Right forelimb (tissue), 1 donor: Measurements from ENCODE around the gene ARHGAP31.
"Not testable (repeated sequence)": the region's sequence is repeated elsewhere in the genome, so short reads cannot be mapped to it uniquely, and the experiment has no call there.

Source experiments
- DNase-seq: peaks from one replicate; pipeline ENCODE4 v3.0.0-alpha.2; 2018

ARHGAP31 gene, protein sequence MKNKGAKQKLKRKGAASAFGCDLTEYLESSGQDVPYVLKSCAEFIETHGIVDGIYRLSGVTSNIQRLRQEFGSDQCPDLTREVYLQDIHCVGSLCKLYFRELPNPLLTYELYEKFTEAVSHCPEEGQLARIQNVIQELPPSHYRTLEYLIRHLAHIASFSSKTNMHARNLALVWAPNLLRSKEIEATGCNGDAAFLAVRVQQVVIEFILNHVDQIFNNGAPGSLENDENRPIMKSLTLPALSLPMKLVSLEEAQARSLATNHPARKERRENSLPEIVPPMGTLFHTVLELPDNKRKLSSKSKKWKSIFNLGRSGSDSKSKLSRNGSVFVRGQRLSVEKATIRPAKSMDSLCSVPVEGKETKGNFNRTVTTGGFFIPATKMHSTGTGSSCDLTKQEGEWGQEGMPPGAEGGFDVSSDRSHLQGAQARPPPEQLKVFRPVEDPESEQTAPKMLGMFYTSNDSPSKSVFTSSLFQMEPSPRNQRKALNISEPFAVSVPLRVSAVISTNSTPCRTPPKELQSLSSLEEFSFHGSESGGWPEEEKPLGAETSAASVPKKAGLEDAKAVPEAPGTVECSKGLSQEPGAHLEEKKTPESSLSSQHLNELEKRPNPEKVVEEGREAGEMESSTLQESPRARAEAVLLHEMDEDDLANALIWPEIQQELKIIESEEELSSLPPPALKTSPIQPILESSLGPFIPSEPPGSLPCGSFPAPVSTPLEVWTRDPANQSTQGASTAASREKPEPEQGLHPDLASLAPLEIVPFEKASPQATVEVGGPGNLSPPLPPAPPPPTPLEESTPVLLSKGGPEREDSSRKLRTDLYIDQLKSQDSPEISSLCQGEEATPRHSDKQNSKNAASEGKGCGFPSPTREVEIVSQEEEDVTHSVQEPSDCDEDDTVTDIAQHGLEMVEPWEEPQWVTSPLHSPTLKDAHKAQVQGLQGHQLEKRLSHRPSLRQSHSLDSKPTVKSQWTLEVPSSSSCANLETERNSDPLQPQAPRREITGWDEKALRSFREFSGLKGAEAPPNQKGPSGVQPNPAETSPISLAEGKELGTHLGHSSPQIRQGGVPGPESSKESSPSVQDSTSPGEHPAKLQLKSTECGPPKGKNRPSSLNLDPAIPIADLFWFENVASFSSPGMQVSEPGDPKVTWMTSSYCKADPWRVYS (N-terminal part only)

GRCh38 chr3:119293871-119294695 lies at the start of gene ARHGAP31:
ARHGAP31 (plus strand) TSS chr3:119294383; CDS start chr3:119294905, 522 bp downstream.
- peak; percentile 87 for DNase-seq

DNA sequence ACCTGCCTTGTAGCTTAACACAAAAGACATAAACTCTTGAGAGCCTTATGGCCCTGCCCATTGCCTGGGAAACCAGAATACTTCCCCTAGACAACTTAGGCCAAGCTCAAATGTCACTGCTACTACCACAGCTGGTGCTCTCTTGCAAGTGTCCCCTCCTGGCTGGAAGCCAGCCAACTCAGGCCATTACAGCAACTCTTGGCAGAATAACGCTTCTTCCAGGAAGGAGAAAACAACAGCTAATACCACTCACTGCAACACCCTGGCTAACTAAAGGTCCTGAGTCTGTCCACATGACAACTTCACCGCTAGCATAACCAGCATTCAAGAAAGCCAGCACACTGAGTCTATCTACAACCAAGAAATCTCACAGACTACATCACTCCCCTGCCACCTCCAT lies 48.4 kb upstream of the ARHGAP31 start:
- no peak for DNase-seq

GRCh38 chr3:119255214-119255613 lies 39.0 kb upstream of the ARHGAP31 start:
- DNase-seq, result no peak

- DNase-seq, result no peak
These were observed 37.1 kb upstream of the ARHGAP31 start for GRCh38 chr3:119257111-119257510.

DNA sequence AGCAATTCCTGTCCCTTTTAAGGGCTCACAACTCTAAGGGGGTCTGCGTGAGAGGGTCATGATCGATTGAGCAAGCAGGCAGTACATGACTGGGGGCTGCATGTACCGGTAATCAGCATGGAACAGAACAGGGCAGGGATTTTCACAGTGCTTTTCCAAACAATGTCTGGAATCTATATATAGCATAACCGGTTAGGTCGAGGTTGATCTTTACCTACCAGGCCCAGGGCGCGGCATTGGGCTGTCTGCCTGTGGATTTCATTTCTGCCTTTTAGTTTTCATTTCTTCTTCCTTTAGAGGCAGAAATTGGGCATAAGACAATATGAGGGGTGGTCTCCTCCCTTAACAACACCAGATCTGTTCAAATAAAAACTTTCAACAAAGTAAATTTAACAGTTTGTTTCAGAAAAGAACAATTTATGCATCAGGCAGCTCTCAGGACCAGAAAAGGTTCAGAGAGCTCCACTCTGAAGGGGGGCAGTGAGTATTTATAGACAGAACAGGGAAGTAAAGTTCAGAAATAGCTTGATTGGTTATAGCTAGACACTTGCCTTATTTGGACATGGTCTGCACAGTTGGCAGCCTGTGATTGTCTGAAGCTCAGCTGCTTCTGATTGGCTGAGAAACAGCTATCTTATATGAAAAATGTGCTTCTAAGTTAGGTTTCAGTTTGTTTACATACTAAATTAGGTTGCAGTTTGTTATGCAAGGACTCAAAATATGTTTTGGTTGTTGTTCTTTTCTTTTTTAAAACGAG lies 36.4 kb upstream of the ARHGAP31 start:
- no peak for DNase-seq

DNA sequence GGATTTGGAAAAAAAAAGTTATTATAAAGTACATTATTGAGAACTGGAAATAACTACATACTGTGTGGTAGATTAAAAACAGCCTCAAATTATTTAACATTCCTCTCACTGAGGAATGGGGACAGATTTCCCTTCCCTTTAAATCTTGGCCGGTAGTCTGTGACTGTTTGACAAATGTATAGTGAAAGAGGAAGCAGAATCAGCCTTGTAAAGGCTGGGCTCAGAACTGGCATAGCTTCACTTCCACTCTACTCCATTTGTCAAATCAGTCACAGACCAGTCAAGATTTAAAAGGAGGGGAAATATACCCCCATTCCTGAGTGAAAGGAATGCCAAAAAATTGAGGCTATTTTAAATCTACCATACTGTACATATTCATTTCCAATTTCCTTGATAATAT lies 35.3 kb upstream of the ARHGAP31 start:
- no peak for DNase-seq

- no peak for DNase-seq
These were observed 34.4 kb upstream of the ARHGAP31 start for GRCh38 chr3:119259821-119260220.

- DNase-seq, result no peak
These were observed 33.1 kb upstream of the ARHGAP31 start for GRCh38 chr3:119261055-119261454.

- not testable (repeated sequence) for DNase-seq
These were observed 24.0 kb upstream of the ARHGAP31 start for GRCh38 chr3:119270212-119270611.

DNA sequence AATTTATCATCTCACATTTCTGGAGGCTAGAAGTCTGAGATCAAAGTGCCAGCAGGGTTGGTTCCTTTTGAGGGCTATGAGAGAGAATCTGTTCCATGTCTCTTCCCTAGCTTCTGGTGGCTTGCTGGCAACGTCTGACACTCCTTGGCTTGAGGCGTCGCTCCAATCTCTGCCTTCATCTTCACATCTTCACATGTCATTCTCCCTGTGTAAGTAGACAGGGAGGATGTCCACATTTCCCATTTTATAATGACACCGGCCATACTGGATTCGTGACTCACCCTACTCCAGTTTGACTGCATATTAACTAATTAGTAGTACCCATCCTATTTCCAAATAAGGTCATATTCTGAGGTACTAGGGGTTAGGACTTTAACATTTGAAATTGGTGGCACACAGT lies 17.5 kb upstream of the ARHGAP31 start:
- DNase-seq, result no peak

DNA sequence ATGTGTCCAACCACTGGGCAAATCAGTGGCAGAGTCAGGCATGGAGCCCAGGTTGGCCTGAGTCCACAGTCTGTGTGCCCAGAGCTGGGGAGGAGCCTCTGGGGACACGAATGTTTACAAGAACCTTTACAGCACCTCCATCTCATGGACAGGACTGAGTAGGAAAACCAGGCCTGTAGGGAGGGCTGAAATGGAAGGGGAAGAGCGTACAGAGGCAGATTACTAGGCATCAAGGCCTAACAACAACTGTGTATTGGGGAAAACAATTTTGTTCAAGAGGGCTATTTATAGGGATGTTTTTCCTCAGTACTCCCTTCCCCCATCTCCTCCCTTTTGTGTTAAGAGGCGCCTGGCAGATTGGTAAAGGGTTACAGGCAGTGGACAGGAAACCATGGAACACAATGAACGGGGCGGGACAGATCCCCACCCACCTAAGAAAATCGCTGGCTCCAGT lies 15.1 kb upstream of the ARHGAP31 start:
- no peak for DNase-seq

DNA sequence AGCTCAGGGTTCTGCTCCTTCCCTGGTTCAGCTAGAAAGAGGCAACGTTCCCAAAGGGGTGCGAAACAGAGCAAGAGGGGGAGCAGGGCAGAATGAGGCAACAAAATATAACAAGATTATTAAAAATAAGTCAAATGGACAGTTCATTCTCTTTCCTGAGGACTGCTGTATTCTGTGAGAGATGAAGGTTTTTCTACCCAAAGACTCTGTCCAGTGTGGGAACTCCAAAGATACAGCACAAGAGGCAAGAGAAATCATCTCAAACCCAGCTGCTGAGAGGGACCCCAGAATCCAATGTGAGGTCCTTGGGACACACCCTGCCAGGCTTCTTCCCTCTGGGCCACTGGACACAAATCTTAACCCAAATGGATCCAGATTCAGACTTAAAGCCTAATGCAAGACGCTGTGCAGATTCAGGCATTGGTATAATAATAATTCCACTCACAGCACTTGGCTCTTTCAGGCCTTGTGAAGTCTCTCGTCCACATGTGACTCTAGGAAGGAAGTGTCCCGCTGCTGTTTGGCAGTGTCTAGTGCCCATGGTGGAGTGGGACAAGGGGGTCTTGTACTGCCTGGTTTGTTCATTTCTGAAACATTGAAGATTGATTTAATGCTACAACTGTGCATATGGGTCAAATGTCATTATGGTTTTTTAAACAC lies 14.5 kb upstream of the ARHGAP31 start:
- no peak for DNase-seq

DNA sequence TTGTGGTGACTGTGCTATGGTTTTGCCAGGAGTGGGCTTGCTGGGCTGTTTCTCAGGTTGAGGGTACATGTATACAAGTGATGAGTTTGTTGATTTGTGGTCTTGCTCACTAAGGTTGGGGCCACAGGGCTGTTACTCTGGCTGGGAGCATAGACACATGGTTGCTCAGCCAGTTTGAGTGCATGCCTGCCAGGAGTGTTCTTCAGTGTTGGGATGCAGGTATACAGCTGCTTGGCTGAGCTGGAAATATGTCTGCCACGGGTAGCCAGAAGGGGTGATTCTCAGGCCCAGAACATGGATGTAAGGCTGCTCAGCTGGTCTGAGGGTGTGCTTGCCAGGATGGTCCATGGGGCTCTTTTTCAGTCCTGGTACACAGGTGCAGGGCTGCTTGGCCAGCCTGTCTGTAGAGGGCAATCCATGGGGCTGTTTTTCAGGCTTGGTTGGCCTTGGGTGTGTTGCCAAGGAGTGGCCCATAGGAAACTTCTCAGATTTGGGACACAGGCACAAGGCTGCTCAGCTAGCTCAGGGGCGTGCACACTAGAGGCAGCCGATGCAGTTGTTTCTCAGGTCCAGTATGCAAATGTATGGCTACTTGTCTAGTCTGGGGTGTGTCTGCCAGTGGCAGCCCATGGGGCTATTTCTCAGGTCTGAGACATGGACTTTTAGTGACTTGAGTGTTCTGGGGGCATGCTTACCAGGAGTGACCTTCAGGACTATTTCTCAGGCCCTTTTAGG lies 5.3 kb upstream of the ARHGAP31 start:
- no peak for DNase-seq

- no peak for DNase-seq
These were observed 4.8 kb upstream of the ARHGAP31 start for GRCh38 chr3:119289404-119289770.

GRCh38 chr3:119290613-119291012 lies 3.6 kb upstream of the ARHGAP31 start:
- no peak for DNase-seq

DNA sequence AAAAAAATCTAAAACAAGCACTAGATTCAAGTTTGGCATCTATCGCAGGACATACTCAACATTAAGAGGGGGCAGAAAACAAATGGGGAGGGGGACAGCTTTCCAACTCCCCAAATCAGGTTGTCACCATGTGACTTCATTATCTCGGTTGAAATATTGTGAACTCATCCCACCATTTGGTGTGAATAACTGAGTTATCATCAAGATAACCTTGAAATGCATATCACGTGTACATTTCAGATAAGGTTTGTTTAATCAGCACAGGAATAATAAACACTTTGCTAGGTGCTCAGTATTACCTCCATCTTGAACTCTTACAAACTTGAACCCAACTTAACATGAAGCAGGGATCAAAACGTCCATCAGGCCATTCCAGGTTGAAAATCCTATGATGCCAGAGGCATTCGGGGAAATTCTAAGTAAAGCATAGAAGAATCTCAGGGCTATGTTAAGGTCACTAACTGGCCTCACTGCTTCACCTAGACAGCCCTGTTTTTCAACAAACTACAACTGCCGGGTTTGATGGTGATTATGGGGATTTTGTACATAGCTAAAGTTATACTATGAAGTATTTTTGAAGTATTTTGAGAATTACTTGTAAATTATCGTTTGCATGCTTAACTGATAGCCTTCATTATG lies 3.0 kb upstream of the ARHGAP31 start:
- no peak for DNase-seq

- DNase-seq, result no peak
These were observed 1.5 kb upstream of the ARHGAP31 start for GRCh38 chr3:119292666-119293065.

- DNase-seq, result no peak
These were observed 895 bp upstream of the ARHGAP31 start for GRCh38 chr3:119293105-119293870.
